BJ (cell line): ENCODE data around the gene IL11RA. TPM values are rescaled to one million over a fixed set of nuclear protein-coding genes. Genes with fewer than 3 reads are reported as not detected.

Experiments
- CTCF ChIA-PET: fragments of 350-600 bp; formaldehyde crosslinking; extraction: SDS; loops from one replicate; lab custom pipeline; 2021; ENCODE audit warnings: antibody characterized with exemption, inconsistent platforms; lab: Yijun Ruan, JAX
- POLR2A ChIA-PET: fragments of 300-600 bp; sonication (Branson Sonifier 250); formaldehyde crosslinking; extraction: SDS; loops from one replicate; lab custom pipeline; 2021; ENCODE audit warnings: antibody characterized with exemption; lab: Charles Lee
- DNase-seq: peaks from one replicate; pipeline ENCODE4 v3.0.0-alpha.2; 2011; ENCODE audit warnings: low read depth
- H3K27me3 ChIP-seq: 2 replicates; pipeline ENCODE4 v1.6.0; 2011; ENCODE audit warnings: low read length; ENCODE audit not compliant: control insufficient read depth, insufficient read depth
- H3K36me3 ChIP-seq: 2 replicates; pipeline ENCODE4 v1.5.1; 2011; ENCODE audit warnings: low read length; ENCODE audit not compliant: control insufficient read depth, insufficient read depth
- H3K4me3 ChIP-seq: 2 replicates; pipeline ENCODE4 v1.5.1; 2011; ENCODE audit warnings: low read depth, mild to moderate bottlenecking, control low read depth, low read length
- CTCF ChIP-seq: IDR thresholded peaks from 2 replicates; pipeline ENCODE4 v1.5.1; 2011; ENCODE audit warnings: low read depth, mild to moderate bottlenecking, control low read depth, inconsistent platforms, low read length, moderate library complexity; ENCODE audit not compliant: insufficient read depth
- polyA plus RNA-seq: library from polyadenylated mRNA; depleted of rRNA; stranded (reverse); fragments of >200 nt; gene quantifications from 2 replicates; pipeline ENCODE4 v1.2.3, GENCODE V29; 2011; rRNA removed
- small RNA-seq: library from RNA; depleted of rRNA; stranded (forward); fragments of <200 nt; gene quantifications from one replicate; pipeline ENCODE3, GENCODE V24; 2012; ENCODE audit warnings: low replicate concordance, low read depth; ENCODE audit not compliant: insufficient read length

The IL11RA gene
- polyA plus RNA-seq, 1 experiment, result 38.4 TPM

DNA sequence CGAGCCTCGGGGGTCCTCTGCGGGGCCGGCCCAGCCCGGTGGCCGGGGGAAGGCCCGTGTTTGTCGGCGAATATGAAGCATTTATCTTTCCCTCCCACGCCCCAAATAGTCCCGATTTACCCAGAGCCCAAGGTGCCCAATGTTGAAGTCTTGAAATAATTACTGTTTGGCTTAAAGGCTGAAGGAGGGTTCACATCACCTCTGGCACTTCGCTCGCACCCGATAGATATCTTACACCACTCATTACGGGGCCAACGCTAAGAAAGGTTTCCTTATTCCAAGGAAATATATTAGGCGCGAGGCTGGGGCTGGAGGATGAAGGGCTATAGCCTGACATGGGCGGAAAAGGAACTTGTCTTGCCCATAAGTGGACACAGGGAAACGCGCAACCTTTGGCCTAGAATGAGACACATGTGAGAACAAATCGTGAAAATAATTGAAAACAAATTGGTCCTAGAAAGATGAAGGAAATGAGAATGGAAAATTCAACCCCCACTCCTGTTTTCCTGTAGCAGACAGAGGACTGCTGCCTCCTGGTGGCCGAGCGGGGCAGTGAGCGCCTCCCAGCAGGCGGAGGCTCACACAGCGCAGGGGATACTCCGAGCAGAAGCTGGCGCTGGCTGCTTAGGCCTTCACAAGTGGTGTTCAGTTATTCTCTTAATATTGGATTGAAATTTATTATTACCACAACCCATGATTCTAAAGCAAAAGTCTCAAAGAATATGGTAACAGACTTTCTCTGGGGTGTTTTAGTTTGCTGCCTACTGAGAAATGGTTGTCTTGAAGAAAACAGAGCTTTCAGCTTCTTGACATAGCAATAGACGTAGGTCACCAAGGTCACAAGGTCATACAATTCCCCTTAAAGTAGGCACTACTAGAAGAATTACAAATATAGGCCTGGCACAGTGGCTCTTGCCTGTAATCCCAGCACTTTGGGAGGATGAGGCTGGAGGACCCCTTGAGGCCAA, 50.1 kb downstream of the IL11RA start:
- Histone ChIP-seq H3K27me3 (no peaks in the 10 kb centered on the region), H3K4me3 (peak overlapping the region; percentile 63), H3K36me3 (no peaks in the 10 kb centered on the region)
- ChIA-PET CTCF (interaction anchor here (0.5 to 3.8 kb wide), 37 partner anchors 8 to 154 kb away, joined by 3 to 45 read pairs (median 5); partner anchors contain the start of genes CCL19, CCL21, CCL27 and DCTN3), POLR2A (interaction anchor here (0.5 kb wide), 1 partner anchor 989 kb away, joined by 3 read pairs; no protein-coding TSS in a partner anchor)
- peak; percentile 40 for DNase-seq
- peak; percentile 100 for TF ChIP-seq CTCF

DNA sequence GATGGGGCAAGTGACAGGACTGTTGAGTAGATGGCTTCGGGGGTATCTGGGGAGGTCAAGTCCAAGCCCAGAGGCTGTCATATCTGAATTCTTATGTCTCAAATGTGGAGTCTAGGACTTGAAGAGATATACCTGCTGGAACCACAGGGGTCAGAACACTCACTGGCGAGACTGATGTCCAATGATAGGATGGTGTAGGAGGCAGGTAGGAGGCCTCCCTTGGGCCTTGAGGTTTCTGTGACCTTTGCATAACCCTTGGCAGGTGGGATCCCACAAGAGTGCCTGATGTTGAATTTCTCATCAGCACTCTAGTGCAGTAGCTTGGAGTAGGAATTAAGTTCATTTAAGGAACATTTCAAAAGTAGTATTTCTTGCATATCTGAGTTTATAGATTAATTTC, 55.1 kb downstream of the IL11RA start:
- DNase-seq, result no peak
- no peak for TF ChIP-seq CTCF
- CTCF ChIA-PET, result no interaction called here
- Histone ChIP-seq H3K36me3 (no peaks in the 10 kb centered on the region), H3K4me3 (no peak overlapping the region), H3K27me3 (no peaks in the 10 kb centered on the region)
- POLR2A ChIA-PET, result no interaction called here

DNA sequence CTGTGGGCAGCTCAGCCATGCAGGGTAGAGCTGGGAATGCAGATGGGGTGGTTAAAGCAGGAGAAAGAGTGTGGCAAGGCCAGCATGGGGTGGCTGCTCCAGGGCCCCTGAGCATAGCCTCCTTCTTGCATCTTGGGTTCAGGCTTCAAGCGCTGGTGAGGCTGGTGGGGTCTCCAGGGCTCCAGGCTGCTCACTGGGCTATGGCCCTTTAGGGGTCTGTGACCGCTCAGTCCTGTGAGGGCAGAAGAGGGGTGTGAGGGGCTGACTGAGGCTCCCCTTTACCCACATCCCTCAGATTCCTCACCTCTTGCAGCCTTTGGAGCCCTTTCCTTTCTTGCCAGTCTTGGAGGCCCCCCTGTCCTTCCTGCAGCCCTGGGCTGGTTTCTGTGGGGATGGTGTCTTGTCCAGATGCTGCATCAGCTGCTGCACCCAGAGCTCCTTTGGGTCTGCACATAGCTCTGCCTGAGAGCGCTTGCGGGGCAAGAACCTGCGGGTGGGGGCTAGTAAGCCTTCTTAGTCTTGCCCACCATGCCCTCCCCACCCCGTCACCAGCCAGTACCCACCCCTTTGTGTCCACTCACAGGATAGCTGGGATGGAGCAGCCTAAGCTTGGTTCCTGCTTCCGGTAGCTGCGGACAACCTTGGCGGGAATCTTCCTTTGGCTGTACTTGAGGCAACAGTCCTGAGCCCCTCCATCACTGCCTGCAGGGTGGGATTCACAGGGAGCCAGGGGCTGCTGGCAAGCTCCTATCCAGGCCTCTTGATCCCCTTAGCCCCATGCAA, 57.4 kb downstream of the IL11RA start:
- ChIA-PET POLR2A (no interaction called here), CTCF (interaction anchor here (1.0 to 1.4 kb wide), 2 partner anchors 8 to 190 kb away, joined by 3 to 6 read pairs; no protein-coding TSS in a partner anchor)
- no peak for DNase-seq

DNA sequence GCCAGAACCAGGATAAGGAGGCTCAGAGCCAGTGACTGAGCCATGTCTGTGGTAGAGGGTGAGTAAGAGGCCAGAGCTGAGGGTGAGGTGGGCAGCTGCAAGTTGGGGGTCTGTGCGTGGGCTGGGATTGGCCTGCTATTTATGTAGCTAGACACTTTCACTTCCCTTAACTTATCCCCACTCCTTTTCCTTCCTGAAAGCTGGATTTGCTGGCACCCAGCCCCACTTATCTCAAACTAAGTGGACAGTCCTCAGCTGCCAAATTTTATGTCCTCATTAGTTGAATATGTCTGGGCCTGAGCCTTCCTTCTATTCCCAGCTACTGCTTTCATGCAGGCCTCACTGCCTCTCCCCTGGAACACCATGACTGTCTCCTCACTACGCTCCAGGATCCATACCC, 58.0 kb downstream of the IL11RA start, which contains the start of gene CCL21:
CCL21 (minus strand) TSS at position 114 of the 400 bp plus-strand sequence; CDS start at position 44, 70 bp downstream.
- CTCF ChIA-PET, result interaction anchor here (1.0 to 1.4 kb wide), 2 partner anchors 8 to 190 kb away, joined by 3 to 6 read pairs; no protein-coding TSS in a partner anchor
- no peak for TF ChIP-seq CTCF
- Histone ChIP-seq H3K4me3 (no peak within 1 kb of the TSS), H3K36me3 (no peaks in the 10 kb centered on the region), H3K27me3 (peaks cover 5% of the 10 kb centered on the region; the same call in 1 of the 2 replicates)
- POLR2A ChIA-PET, result no interaction called here
- DNase-seq, result no peak

More for the DNA sequence above, 57.4 kb downstream of the IL11RA start:
- no peak for TF ChIP-seq CTCF
- peaks cover 2% of the 10 kb centered on the region; the same call in 1 of the 2 replicates for H3K27me3 ChIP-seq
- no peak overlapping the region for H3K4me3 ChIP-seq
- H3K36me3 ChIP-seq, result no peaks in the 10 kb centered on the region

Small RNA genes within 50 kb of the gene (small RNA-seq; reads per million reads assigned to genes)
- not detected for gene CCL27

Other genes starting within 250 kb of the IL11RA start
- 10.7 and 17.8 TPM in 2 replicates for gene FAM219A, start 193.6 kb upstream of the IL11RA start, polyA plus RNA-seq
- gene DNAI1, start 193.4 kb upstream of the IL11RA start, polyA plus RNA-seq, result not detected in 2 replicates
- 0.11 TPM in 1 of 2 replicates, not detected in the other for gene ENHO, start 129.2 kb upstream of the IL11RA start, polyA plus RNA-seq
- 0.09 TPM in 1 of 2 replicates, not detected in the other for gene CNTFR, start 62.5 kb upstream of the IL11RA start, polyA plus RNA-seq
- gene RPP25L, start 40.1 kb upstream of the IL11RA start, polyA plus RNA-seq, result 32.9 and 38.8 TPM in 2 replicates
- gene DCTN3, start 31.7 kb upstream of the IL11RA start, polyA plus RNA-seq, result 74.7 and 149 TPM in 2 replicates
- not detected in 2 replicates for gene ARID3C, start 23.1 kb upstream of the IL11RA start, polyA plus RNA-seq
- 65.4 and 95.5 TPM in 2 replicates for gene SIGMAR1, start 14.4 kb upstream of the IL11RA start, polyA plus RNA-seq
- gene GALT, start 5.5 kb upstream of the IL11RA start, polyA plus RNA-seq, result 26.6 and 41.5 TPM in 2 replicates
- 0.11 and 0.12 TPM in 2 replicates for gene CCL27, start 10.5 kb downstream of the IL11RA start, polyA plus RNA-seq
- not detected in 2 replicates for gene CCL19, start 39.1 kb downstream of the IL11RA start, polyA plus RNA-seq
- gene CCL21, start 58.0 kb downstream of the IL11RA start, polyA plus RNA-seq, result not detected in 2 replicates